GM19468 (cell line): ENCODE measurements around the gene C2CD2.

Experiments
- ATAC-seq: cut with Tn5 transposase; IDR thresholded peaks from one replicate; pipeline ENCODE4 v1.9.1; 2021; ENCODE audit warnings: mild to moderate bottlenecking, moderate library complexity, moderate number of reproducible peaks; ENCODE audit not compliant: unreplicated experiment; ENCODE audit errors: extremely low read depth

The C2CD2 gene

GRCh38 chr21:41975391-41976272 lies 21.8 kb upstream of the C2CD2 start:
- no peak for ATAC-seq

GRCh38 chr21:41974752-41975053 lies 20.9 kb upstream of the C2CD2 start:
- ATAC-seq = no peak

- ATAC-seq = no peak
These were observed 20.3 kb upstream of the C2CD2 start for GRCh38 chr21:41973861-41974751.

- ATAC-seq = no peak
These were observed 19.6 kb upstream of the C2CD2 start for GRCh38 chr21:41973427-41973831.

GRCh38 chr21:41972511-41973205 lies 18.8 kb upstream of the C2CD2 start:
- ATAC-seq = no peak

- no peak for ATAC-seq
These were observed 18.1 kb upstream of the C2CD2 start for GRCh38 chr21:41971891-41972290.

GRCh38 chr21:41970751-41971653 lies 17.2 kb upstream of the C2CD2 start:
- no peak for ATAC-seq

- no peak for ATAC-seq
These were observed 16.2 kb upstream of the C2CD2 start for GRCh38 chr21:41970106-41970391.

GRCh38 chr21:41967708-41968107 lies 13.9 kb upstream of the C2CD2 start:
- no peak for ATAC-seq

GRCh38 chr21:41966872-41967621 lies 13.2 kb upstream of the C2CD2 start:
- ATAC-seq = no peak

GRCh38 chr21:41966041-41966833 lies 12.4 kb upstream of the C2CD2 start:
- no peak for ATAC-seq

- no peak for ATAC-seq
These were observed 11.7 kb upstream of the C2CD2 start for GRCh38 chr21:41965461-41966013.

GRCh38 chr21:41965045-41965444 lies 11.2 kb upstream of the C2CD2 start:
- ATAC-seq = no peak

GRCh38 chr21:41964171-41964570 lies 10.4 kb upstream of the C2CD2 start:
- no peak for ATAC-seq

GRCh38 chr21:41962425-41962966 lies 8.7 kb upstream of the C2CD2 start:
- ATAC-seq = no peak

- ATAC-seq = no peak
These were observed 7.9 kb upstream of the C2CD2 start for GRCh38 chr21:41961753-41962152.

GRCh38 chr21:41961282-41961701 lies 7.5 kb upstream of the C2CD2 start:
- no peak for ATAC-seq

- no peak for ATAC-seq
These were observed 6.6 kb upstream of the C2CD2 start for GRCh38 chr21:41960386-41960785.
